ENCODE results near the gene MVB12B. TPM values are rescaled to one million over a fixed set of nuclear protein-coding genes. Genes with fewer than 3 reads are reported as not detected.

The MVB12B gene
- total RNA-seq, 1 experiment from 2014 or later: 5.8 TPM

DNA sequence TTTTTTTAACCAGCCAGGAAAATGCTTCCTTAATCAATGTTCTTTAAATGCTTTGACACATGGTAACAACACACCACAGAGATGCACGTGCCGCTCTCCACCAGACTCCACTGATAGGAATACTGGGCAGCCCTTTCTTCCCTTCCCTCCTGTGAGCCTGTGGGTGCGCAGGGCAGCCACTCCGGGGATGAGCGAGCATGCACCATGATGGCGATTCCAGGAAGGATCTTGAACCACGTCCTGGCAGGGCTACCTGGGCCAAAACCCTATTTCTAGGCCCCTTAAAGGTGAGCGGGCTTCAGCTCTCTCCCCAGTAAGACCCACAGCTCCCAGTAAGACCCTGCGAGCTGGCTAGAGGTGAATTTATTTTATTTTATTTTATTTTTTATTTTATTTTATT is 128.2 kb downstream of the MVB12B start:
- Histone ChIP-seq H3K27ac (ENCODE audit: insufficient read length, low read depth, low read length) (no peak overlapping the region), H3K79me2 (ENCODE audit: insufficient read depth, low read length) (no peaks in the 10 kb centered on the region), H3T11ph (ENCODE audit: low read length) (no peak overlapping the region), H3K4me1 (ENCODE audit: insufficient read depth, low read length) (no peaks in the 10 kb centered on the region; the same call in 1 of the 2 replicates), H2BK15ac (ENCODE audit: low read depth, low read length) (no peak overlapping the region), H3K18ac (ENCODE audit: insufficient read length, low read depth, low read length) (no peak overlapping the region), H2BK5ac (ENCODE audit: insufficient read length, low read length) (no peak overlapping the region), H4K91ac (ENCODE audit: insufficient read length, low read depth, low read length) (no peak overlapping the region), H3K9ac (ENCODE audit: extremely low read depth, insufficient read length, low read length) (no peak overlapping the region), H2BK120ac (ENCODE audit: low read depth, low read length, poor library complexity, severe bottlenecking) (no peak overlapping the region), H4K20me1 (ENCODE audit: control insufficient read depth, insufficient read depth, insufficient read length) (no peaks in the 10 kb centered on the region), H3K56ac (ENCODE audit: insufficient read length, low read depth, low read length) (no peak overlapping the region), H2BK20ac (ENCODE audit: low read depth, low read length, poor library complexity, severe bottlenecking) (no peak overlapping the region), H2AFZ (ENCODE audit: low read length) (no peak overlapping the region), H3K27me3 (ENCODE audit: insufficient read depth, low read length) (no peaks in the 10 kb centered on the region), H4K5ac (ENCODE audit: insufficient read length, low read depth, low read length) (no peak overlapping the region), H3K14ac (ENCODE audit: insufficient read depth, low read length) (no peak overlapping the region), H2BK12ac (ENCODE audit: insufficient read length, low read depth, low read length) (no peak overlapping the region), H3K23me2 (ENCODE audit: insufficient read length, low read depth, low read length, poor library complexity, severe bottlenecking) (no peaks in the 10 kb centered on the region), H3K79me1 (ENCODE audit: insufficient read depth, low read depth, low read length, poor library complexity, severe bottlenecking) (no peaks in the 10 kb centered on the region), H3K23ac (ENCODE audit: insufficient read length, low read depth, low read length) (no peak overlapping the region), H2AK5ac (ENCODE audit: insufficient read length, low read length) (no peak overlapping the region), H3K9me3 (ENCODE audit: control insufficient read depth, low read depth, low read length) (no peaks in the 10 kb centered on the region), H3K4me2 (ENCODE audit: insufficient read depth, insufficient read length, low read length) (no peak overlapping the region), H3K4ac (ENCODE audit: low read depth, low read length) (no peak overlapping the region), H4K8ac (replicated peaks; ENCODE audit: insufficient read length, low read depth, low read length) (no peak overlapping the region)
- H3K4me1 Mint-ChIP-seq: peaks cover 26 to 39% of the 10 kb centered on the region in 2 experiments
- H3K36me3 Mint-ChIP-seq (ENCODE audit: insufficient read depth in 1 of 3, low read depth in 3 of 3): no peaks in the 10 kb centered on the region
- H3K9me3 Mint-ChIP-seq: no peaks in the 10 kb centered on the region
- peak; percentile 8 for DNase-seq
- no peak overlapping the region for H3K27ac Mint-ChIP-seq
- WGBS (ENCODE audit: extremely low coverage, insufficient read length, low lambda C conversion rate): no CpG with 5 or more reads among the region's 9 CpGs
- H3K4me3 Mint-ChIP-seq: no peak overlapping the region
- TF ChIP-seq, protein P1, sequence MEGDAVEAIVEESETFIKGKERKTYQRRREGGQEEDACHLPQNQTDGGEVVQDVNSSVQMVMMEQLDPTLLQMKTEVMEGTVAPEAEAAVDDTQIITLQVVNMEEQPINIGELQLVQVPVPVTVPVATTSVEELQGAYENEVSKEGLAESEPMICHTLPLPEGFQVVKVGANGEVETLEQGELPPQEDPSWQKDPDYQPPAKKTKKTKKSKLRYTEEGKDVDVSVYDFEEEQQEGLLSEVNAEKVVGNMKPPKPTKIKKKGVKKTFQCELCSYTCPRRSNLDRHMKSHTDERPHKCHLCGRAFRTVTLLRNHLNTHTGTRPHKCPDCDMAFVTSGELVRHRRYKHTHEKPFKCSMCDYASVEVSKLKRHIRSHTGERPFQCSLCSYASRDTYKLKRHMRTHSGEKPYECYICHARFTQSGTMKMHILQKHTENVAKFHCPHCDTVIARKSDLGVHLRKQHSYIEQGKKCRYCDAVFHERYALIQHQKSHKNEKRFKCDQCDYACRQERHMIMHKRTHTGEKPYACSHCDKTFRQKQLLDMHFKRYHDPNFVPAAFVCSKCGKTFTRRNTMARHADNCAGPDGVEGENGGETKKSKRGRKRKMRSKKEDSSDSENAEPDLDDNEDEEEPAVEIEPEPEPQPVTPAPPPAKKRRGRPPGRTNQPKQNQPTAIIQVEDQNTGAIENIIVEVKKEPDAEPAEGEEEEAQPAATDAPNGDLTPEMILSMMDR (conservative IDR thresholded peaks at IDR 0.05): no peak
- H3K27me3 Mint-ChIP-seq (ENCODE audit: low read depth): no peaks in the 10 kb centered on the region
